Stomach smooth muscle (tissue), 2 donors: ENCODE data around the gene FAM20C.
A peak's percentile ranks its signal among the peaks of the same experiment; 100 is the strongest.

Experiments used
- H3K27ac ChIP-seq: one replicate; pipeline ENCODE4 v1.7.0; 2013; ENCODE audit warnings: mild to moderate bottlenecking, low read length, inconsistent platforms
- H3K27me3 ChIP-seq, 2 donors: one replicate each; pipeline ENCODE4 v1.7.0; 2013; ENCODE audit warnings: low read length in 2 of 2; ENCODE audit not compliant: insufficient read depth in 2 of 2, control insufficient read depth in 1 of 2
- H3K36me3 ChIP-seq, 2 donors: one replicate each; pipeline ENCODE4 v1.7.0; 2013; ENCODE audit warnings: low read length in 2 of 2; ENCODE audit not compliant: control insufficient read depth in 2 of 2, insufficient read depth in 2 of 2
- H3K4me1 ChIP-seq: one replicate; pipeline ENCODE4 v1.7.0; 2013; ENCODE audit warnings: low read length; ENCODE audit not compliant: control insufficient read depth, insufficient read depth
- H3K4me3 ChIP-seq, 2 donors: one replicate each; pipeline ENCODE4 v1.7.0; 2013; ENCODE audit warnings: low read length in 2 of 2
- H3K9ac ChIP-seq, 2 donors: one replicate each; pipeline ENCODE4 v1.7.0; 2013; ENCODE audit warnings: low read length in 2 of 2, mild to moderate bottlenecking in 1 of 2
- H3K9me3 ChIP-seq, 2 donors: one replicate each; pipeline ENCODE4 v1.7.0; 2013; ENCODE audit warnings: low read length in 2 of 2; ENCODE audit not compliant: control insufficient read depth in 2 of 2
- donor health status: healthy.
- donor health status: Pancreatic carcinoma.

The FAM20C gene

GRCh38 chr7:194252-195009 is 2.1 kb downstream of the FAM20C start:
- Histone ChIP-seq H3K4me1 (peaks cover 73% of the 10 kb centered on the region), H3K27me3 (no peaks in the 10 kb centered on the region), H3K9ac (peak overlapping the region; percentile 66 to 81), H3K4me3 (peak overlapping the region; percentile 84 to 98), H3K36me3 (peaks cover 38 to 39% of the 10 kb centered on the region in 2 donors), H3K27ac (peak overlapping the region; percentile 75), H3K9me3 (no peaks in the 10 kb centered on the region)

GRCh38 chr7:195010-195829 is 2.8 kb downstream of the FAM20C start:
- peak overlapping the region; percentile 75 for H3K27ac ChIP-seq
- H3K9ac ChIP-seq, result peak overlapping the region; percentile 66 to 81
- peaks cover 79% of the 10 kb centered on the region for H3K4me1 ChIP-seq
- H3K4me3 ChIP-seq, result peak overlapping the region; percentile 84 to 98
- H3K9me3 ChIP-seq, result no peaks in the 10 kb centered on the region
- H3K27me3 ChIP-seq, result no peaks in the 10 kb centered on the region
- peaks cover 34 to 37% of the 10 kb centered on the region in 2 donors for H3K36me3 ChIP-seq

GRCh38 chr7:195830-196128 is 3.4 kb downstream of the FAM20C start:
- H3K27ac ChIP-seq, result peak overlapping the region; percentile 75
- peak overlapping the region in 1 of 2 donors; percentile 5 for H3K9ac ChIP-seq
- peaks cover 79% of the 10 kb centered on the region for H3K4me1 ChIP-seq
- H3K27me3 ChIP-seq, result no peaks in the 10 kb centered on the region
- H3K4me3 ChIP-seq, result peak overlapping the region; percentile 84 to 98
- peaks cover 39 to 42% of the 10 kb centered on the region in 2 donors for H3K36me3 ChIP-seq
- H3K9me3 ChIP-seq, result no peaks in the 10 kb centered on the region

GRCh38 chr7:196283-196682 is 3.9 kb downstream of the FAM20C start:
- H3K4me1 ChIP-seq, result peaks cover 74% of the 10 kb centered on the region
- H3K9me3 ChIP-seq, result no peaks in the 10 kb centered on the region
- peak overlapping the region; percentile 84 to 98 for H3K4me3 ChIP-seq
- H3K27ac ChIP-seq, result peak overlapping the region; percentile 75
- no peaks in the 10 kb centered on the region for H3K27me3 ChIP-seq
- H3K9ac ChIP-seq, result peak overlapping the region in 1 of 2 donors; percentile 5
- peaks cover 44 to 47% of the 10 kb centered on the region in 2 donors for H3K36me3 ChIP-seq

- H3K9me3 ChIP-seq, result no peaks in the 10 kb centered on the region
- H3K36me3 ChIP-seq, result peaks cover 49 to 52% of the 10 kb centered on the region in 2 donors
- peaks cover 69% of the 10 kb centered on the region for H3K4me1 ChIP-seq
- H3K9ac ChIP-seq, result no peak overlapping the region
- peak overlapping the region in 1 of 2 donors; percentile 84 for H3K4me3 ChIP-seq
- no peak overlapping the region for H3K27ac ChIP-seq
- no peaks in the 10 kb centered on the region for H3K27me3 ChIP-seq
Measured at GRCh38 chr7:196778-197321, 4.5 kb downstream of the FAM20C start.

GRCh38 chr7:197413-198335 is 5.3 kb downstream of the FAM20C start:
- peak overlapping the region in 1 of 2 donors; percentile 40 for H3K4me3 ChIP-seq
- H3K9me3 ChIP-seq, result no peaks in the 10 kb centered on the region
- H3K27ac ChIP-seq, result no peak overlapping the region
- H3K27me3 ChIP-seq, result no peaks in the 10 kb centered on the region
- peaks cover 69% of the 10 kb centered on the region for H3K4me1 ChIP-seq
- no peak overlapping the region for H3K9ac ChIP-seq
- peaks cover 52% of the 10 kb centered on the region in 2 donors for H3K36me3 ChIP-seq

GRCh38 chr7:199483-200249 is 7.3 kb downstream of the FAM20C start:
- H3K4me1 ChIP-seq, result peaks cover 62% of the 10 kb centered on the region
- no peaks in the 10 kb centered on the region for H3K9me3 ChIP-seq
- no peaks in the 10 kb centered on the region for H3K27me3 ChIP-seq
- H3K9ac ChIP-seq, result no peak overlapping the region
- H3K36me3 ChIP-seq, result peaks cover 63 to 64% of the 10 kb centered on the region in 2 donors
- peak overlapping the region; percentile 18 for H3K27ac ChIP-seq
- peak overlapping the region in 1 of 2 donors; percentile 15 for H3K4me3 ChIP-seq

GRCh38 chr7:200290-200689 is 7.9 kb downstream of the FAM20C start:
- no peak overlapping the region for H3K9ac ChIP-seq
- H3K36me3 ChIP-seq, result peaks cover 67 to 70% of the 10 kb centered on the region in 2 donors
- H3K27me3 ChIP-seq, result no peaks in the 10 kb centered on the region
- H3K9me3 ChIP-seq, result no peaks in the 10 kb centered on the region
- no peak overlapping the region for H3K27ac ChIP-seq
- no peak overlapping the region for H3K4me3 ChIP-seq
- H3K4me1 ChIP-seq, result peaks cover 56% of the 10 kb centered on the region

- no peak overlapping the region for H3K27ac ChIP-seq
- no peak overlapping the region for H3K9ac ChIP-seq
- no peaks in the 10 kb centered on the region for H3K27me3 ChIP-seq
- H3K4me1 ChIP-seq, result peaks cover 52% of the 10 kb centered on the region
- no peaks in the 10 kb centered on the region for H3K9me3 ChIP-seq
- H3K4me3 ChIP-seq, result no peak overlapping the region
- H3K36me3 ChIP-seq, result peaks cover 67 to 70% of the 10 kb centered on the region in 2 donors
Measured at GRCh38 chr7:200704-201103, 8.3 kb downstream of the FAM20C start.
